NCI-H524 (cell line): ENCODE data around the gene MXRA8.
"Not testable (repeated sequence)": the region's sequence is repeated elsewhere in the genome, so short reads cannot be mapped to it uniquely, and the experiment has no call there.

Experiments
- DNase-seq, 2 experiments: peaks; one replicate each; lab custom pipeline; 2025; lab: John Stamatoyannopoulos, UW

MXRA8 gene

GRCh38 chr1:1393014-1393413, 34.7 kb upstream of the MXRA8 start:
- DNase-seq: no peak

- DNase-seq: no peak
Measured at GRCh38 chr1:1391225-1391624, 32.9 kb upstream of the MXRA8 start.

DNA sequence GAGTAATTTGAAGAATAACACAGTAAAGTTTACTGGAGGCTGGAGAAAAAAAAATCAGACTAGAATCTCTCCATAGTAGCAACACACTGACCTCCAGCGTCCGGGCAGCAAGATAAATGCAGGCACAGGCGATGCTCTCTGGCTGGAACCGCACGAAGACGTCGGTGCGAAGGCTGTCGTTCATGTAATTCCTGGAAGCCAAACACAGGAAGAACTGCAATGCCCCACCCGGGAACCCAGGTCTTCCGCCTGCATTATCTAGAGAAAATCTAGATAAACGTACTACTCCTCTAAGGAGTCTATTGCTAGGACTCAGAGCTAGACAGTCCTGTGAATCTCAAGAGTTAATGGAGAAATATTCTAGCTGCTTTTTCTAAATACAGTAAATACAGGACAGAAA, 32.3 kb upstream of the MXRA8 start:
- DNase-seq: no peak

DNA sequence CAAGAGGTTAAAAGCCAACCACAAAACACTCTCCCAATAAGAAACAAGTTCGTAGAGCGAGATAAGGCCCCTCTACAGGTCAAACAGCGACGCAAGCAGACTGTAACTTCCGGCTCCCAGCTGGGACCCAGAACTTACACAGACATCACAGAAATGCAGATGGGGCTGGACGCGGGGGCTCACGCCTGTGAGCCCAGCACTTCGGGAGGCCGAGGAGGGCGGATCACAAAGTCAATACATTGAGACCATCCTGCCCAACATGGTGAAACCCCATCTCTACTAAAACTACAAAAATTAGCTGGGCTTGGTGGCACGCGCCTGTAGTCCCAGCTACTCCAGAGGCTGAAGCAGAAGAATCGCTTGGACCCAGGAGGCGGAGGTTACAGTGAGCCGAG, 29.7 kb upstream of the MXRA8 start:
- no peak for DNase-seq

DNA sequence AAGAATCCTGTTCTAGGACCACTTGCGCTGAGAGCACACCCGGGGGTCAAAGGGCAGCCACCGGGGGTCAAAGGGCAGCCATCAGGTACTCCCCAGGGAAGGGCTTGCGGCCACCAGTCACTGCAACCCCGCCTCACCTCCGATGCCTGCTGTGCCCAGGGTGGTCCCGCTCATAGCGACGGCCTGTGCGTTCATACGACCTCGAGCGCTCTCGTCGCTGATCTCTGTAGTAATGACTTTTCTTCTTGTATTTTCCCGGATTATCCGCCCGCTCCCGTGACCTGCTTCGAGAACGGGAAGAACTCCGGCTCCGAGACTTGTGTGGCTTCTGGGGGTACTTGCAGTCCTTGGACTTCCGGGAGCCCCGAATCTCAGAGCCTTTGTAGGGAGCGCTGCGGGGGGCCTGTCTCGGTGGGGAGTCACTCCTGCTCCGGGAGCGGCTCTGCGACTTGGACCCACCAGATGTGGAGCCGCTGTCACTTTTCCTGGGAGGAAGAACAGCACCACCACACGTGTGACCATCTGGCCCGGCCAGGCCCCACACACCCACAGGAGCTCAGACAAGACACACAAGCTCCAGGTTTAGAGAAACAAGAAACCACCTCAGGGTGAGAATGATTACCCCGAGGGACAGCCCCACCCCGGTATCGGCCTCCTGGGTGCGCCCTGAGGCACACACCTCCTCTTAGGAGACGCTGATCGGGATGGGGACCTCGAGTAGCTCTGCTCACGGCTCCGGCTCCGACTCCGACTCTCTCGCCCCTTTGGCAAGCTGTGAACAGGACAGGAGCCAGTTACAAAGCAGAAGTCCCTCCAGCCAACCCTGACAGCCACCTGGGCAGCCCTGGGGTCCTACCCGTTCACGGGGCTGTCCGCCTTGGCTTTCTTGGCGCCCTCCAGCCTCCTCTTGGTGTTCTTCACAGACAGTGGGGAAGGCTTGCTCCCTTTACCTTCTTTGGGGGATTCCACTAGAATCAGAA, 29.0 kb upstream of the MXRA8 start:
- no peak for DNase-seq

DNA sequence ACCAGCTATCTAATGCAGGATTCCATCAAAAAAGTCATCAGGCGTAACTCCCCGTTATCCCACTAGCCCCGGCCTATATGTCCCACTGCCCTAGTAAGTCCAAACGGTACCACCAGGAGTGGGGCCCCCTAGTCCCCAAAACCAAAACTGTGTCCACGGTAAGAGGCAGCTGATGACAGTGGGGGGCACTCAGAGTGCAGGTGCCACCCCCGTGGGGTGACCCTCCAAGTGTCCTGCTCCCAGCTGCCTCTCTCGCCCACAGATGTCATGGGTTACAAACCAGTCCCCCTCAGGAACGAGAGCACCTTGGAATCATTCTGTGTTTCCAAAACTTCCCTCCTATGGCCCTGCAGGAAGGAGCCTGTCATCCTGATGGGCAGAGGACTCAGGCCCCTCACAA, 27.6 kb upstream of the MXRA8 start:
- DNase-seq: no peak

- not testable (repeated sequence) for DNase-seq
Measured at GRCh38 chr1:1385339-1385738, 27.0 kb upstream of the MXRA8 start.

- no peak for DNase-seq
Measured at GRCh38 chr1:1381294-1381693, 22.9 kb upstream of the MXRA8 start.

GRCh38 chr1:1380860-1381259, 22.5 kb upstream of the MXRA8 start:
- no peak for DNase-seq

DNA sequence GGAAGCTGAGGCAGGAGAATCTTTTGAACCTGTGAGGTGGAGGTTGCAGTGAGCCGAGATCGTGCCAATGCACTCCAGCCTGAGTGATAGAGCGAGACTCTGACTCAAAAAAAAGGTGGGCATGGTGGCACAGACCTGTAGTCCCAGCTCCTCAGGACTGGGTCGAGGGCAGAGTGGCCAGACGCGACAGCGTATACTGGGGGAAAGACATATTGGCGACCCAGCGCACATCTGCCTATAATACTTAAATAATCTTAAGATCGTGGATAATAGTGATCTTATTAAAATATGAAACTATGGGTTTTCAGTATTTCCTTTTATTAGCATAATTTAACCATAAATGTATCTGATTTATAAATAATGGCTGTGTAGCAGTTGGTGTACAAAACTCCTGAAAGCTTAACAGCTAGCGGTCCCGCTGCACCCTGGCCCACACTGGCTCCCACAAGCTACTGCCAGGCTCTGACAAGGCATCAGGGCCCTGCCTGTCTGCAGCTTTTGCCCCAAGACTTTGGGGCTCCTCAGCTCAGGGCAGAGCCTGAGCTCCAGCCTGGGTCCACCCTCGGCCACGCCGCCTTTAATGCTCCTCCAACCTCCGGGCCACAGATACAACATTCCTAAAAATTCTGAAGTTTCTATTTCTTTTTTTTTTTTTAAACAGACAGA, 19.3 kb upstream of the MXRA8 start:
- DNase-seq: no peak

- no peak for DNase-seq
Measured at GRCh38 chr1:1376551-1377226, 18.3 kb upstream of the MXRA8 start.

DNA sequence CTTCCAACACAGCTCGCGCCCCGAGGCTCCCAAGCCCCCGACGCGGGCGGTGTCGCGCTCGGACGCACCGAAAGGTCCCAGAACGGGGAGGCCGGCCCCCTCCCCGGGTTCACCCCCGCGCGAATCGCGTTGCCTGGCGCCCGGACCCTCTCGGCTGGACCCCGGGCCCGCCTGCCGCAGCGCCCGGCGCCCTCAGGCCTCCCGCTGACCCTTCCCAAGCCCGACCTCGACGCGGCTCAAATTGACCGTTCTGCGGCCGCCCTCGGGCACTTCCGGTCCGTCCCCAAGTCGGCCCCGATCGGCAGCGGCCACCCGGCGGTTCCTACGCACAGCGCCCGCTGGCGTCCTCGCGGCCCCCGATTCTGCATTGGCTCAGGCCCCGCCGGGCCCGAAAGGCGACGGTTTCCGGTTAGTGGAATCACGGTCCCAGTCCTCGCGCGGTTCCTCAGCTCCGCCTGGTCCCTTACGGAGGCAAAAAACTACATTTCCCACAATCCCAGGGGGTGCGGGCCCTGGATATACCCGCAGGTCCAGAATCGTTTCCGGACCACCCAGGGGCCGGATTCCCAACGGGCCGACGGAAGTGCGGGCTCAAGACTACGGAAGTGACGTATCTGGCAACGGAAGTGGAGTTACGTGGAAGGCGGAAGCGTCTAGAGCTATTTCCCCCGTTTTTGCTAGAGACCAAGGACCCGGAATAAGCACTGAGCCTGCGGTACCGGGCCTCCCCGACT, 16.7 kb upstream of the MXRA8 start, which contains the start of gene AURKAIP1:
TSS of gene AURKAIP1 (minus strand) at position 279 of the 734 bp plus-strand sequence. CDS start 451 bp downstream, outside the sequence.
- peak; percentile 97 to 99 for DNase-seq

- no peak for DNase-seq
Measured at GRCh38 chr1:1374589-1374928, 16.2 kb upstream of the MXRA8 start.

- no peak for DNase-seq
Measured at GRCh38 chr1:1373815-1374588, 15.6 kb upstream of the MXRA8 start.

GRCh38 chr1:1373051-1373814, 14.9 kb upstream of the MXRA8 start:
- no peak for DNase-seq

DNA sequence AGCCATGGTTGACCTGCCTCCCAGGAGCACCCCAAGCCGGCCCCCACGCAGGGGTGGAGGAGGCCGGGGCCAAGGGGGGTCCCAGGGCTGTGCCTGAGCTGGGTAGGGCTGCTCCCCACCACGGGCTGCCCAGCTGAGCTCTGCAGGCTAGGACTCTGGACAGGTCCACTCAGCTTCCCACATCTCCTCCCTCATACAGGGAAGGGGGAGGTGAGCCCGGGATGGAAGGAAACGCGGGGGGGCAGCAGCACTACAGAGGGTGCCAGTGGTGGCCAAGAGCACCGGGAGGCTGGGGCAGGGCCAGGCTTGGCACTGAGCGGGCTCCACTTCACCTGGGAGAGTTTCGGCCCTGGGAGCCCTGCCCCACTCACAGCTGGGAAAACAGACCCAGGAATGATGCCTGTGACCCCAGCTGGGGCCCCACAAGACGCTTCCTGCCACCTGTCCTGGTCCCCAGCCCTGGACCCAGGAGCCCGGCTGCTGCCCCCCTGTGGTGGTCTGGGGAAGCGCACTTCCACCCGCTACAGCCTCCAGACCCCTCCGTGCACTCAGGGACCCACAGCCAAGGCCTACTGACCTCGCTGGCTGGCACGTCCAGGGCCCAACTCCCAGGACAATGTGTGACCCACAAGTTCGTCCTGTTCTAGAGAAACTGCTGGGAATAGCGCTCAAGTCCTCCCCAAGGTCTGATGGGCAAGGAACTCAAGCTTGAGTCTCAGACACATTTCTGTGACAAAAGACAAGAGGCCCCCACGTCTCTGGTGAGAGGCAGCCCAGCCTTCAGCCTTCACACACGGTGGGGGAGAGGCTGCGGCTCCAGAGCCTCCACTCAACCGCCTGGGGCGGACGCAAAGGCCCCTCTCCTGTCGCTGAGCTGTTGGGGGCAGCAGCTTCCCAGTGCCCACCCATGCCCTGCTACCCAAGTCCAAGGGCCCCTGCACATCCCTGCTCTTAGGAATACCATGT, 13.7 kb upstream of the MXRA8 start:
- peak in 1 of 2 experiments; percentile 40 for DNase-seq

DNA sequence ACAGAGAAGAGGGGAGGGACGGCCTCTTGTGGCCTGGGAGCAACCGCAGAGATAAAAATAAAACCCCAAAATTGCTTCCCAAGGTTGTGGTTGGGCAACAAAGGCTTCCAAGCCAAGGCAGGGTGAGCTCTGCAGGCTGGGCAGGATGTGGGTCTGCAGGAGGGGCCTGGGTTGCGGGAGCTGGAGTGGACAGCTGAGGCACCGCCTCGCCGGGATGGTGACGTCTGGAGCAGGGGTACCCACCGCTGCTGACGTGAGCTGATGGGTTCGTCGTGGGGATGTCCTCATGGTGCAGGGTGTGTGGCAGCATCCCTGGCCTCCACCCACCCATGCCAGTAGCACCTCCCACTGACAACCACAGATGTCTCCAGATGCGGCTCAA, 13.0 kb upstream of the MXRA8 start:
- DNase-seq: no peak

DNA sequence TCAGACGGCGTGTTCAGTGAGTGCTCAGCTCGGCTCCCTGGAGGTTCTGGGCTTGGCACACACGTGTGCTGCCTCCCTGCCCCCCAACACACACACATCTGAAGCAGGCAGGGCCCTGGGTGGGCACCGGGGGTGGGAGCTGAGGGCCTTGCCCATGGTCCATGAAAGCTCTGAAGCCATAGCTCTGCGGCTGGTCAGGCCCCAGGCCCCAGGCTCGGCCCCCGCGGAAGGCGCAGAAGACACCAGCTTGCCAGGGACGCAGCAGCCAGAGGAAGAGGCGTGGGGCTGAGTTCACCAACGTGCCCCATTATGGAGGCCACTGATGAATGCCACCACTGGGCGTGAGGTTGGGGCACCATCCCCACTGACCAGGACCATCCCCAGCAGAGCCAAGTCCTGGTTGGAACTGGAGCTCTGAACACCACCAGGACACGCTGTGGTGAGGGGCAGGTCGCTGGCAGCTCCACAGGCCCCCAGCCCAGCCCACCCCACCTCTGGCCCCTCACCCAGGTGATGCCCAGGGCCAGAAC, 12.5 kb upstream of the MXRA8 start:
- no peak for DNase-seq

DNA sequence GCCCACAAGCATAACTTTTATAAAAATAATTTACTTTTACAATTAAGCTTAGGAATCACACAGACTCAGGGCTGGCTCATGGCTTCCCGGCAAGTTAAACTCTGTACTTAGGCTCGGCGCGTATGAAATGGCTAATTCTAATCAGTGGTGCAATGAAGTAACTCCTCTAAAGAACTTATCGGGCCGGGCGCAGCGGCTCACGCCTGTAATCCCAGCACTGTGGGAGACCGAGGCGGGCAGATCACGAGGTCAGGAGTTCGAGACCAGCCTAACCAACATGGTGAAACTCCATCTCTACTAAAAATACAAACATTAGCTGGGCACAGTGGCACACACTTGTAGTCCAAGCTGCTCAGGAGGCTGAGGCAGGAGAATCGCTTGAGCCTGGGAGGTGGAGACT, 11.7 kb upstream of the MXRA8 start:
- not testable (repeated sequence) for DNase-seq
